Measurements from ENCODE around the gene MB.

MB gene

GRCh38 chr22:35591714-35592417 is 25.3 kb downstream of the MB start:
- no peak overlapping the region for H3K4me3 ChIP-seq (replicated peaks; ENCODE audit: insufficient read depth, low read length)
- TF ChIP-seq SPI1 (IDR thresholded peaks at IDR 0.05; ENCODE audit: borderline replicate concordance, low read depth) (no peak), GABPA (IDR thresholded peaks at IDR 0.05; ENCODE audit: low read depth) (no peak), REST (IDR thresholded peaks at IDR 0.05; ENCODE audit: insufficient replicate concordance, low read depth) (no peak), POLR2AphosphoS5 (IDR thresholded peaks at IDR 0.05; ENCODE audit: low read depth) (no peak)
- TF ChIP-seq, protein P1, sequence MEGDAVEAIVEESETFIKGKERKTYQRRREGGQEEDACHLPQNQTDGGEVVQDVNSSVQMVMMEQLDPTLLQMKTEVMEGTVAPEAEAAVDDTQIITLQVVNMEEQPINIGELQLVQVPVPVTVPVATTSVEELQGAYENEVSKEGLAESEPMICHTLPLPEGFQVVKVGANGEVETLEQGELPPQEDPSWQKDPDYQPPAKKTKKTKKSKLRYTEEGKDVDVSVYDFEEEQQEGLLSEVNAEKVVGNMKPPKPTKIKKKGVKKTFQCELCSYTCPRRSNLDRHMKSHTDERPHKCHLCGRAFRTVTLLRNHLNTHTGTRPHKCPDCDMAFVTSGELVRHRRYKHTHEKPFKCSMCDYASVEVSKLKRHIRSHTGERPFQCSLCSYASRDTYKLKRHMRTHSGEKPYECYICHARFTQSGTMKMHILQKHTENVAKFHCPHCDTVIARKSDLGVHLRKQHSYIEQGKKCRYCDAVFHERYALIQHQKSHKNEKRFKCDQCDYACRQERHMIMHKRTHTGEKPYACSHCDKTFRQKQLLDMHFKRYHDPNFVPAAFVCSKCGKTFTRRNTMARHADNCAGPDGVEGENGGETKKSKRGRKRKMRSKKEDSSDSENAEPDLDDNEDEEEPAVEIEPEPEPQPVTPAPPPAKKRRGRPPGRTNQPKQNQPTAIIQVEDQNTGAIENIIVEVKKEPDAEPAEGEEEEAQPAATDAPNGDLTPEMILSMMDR (IDR thresholded peaks at IDR 0.05; ENCODE audit: insufficient read depth, low read length), result no peak
- no peak overlapping the region for H3K27ac ChIP-seq (replicated peaks)
- no peak for DNase-seq (ENCODE audit: low read depth in 1 of 2, low spot score in 1 of 2)
- H3K27me3 ChIP-seq (ENCODE audit: insufficient read depth, poor library complexity, severe bottlenecking), result no peaks in the 10 kb centered on the region

GRCh38 chr22:35590634-35591295 is 26.4 kb downstream of the MB start:
- Histone ChIP-seq H3K27me3 (ENCODE audit: insufficient read depth, poor library complexity, severe bottlenecking) (no peaks in the 10 kb centered on the region), H3K4me3 (replicated peaks; ENCODE audit: insufficient read depth, low read length) (no peak overlapping the region), H3K27ac (replicated peaks) (no peak overlapping the region)
- DNase-seq (ENCODE audit: low read depth in 1 of 2, low spot score in 1 of 2), result no peak
- TF ChIP-seq GABPA (IDR thresholded peaks at IDR 0.05; ENCODE audit: low read depth) (no peak), SPI1 (IDR thresholded peaks at IDR 0.05; ENCODE audit: borderline replicate concordance, low read depth) (no peak), REST (IDR thresholded peaks at IDR 0.05; ENCODE audit: insufficient replicate concordance, low read depth) (no peak), POLR2AphosphoS5 (IDR thresholded peaks at IDR 0.05; ENCODE audit: low read depth) (no peak)
- TF ChIP-seq, protein P1 (IDR thresholded peaks at IDR 0.05; ENCODE audit: insufficient read depth, low read length), result no peak

DNA sequence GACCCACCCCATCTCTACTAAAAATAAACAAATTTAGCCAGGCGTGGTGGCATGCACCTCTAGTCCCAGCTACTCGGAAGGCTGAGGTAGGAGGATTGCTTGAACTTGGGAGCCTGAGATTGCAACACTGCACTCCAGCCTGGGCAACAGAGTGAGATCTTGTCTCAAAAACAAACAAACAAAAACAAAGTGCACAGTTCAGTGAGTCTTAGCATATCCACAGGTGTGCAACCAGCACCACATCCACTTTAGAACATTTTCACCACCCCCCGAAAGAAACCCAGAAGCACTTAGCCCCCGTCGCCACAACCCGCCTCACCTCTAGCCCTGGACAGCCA is 27.4 kb downstream of the MB start:
- TF ChIP-seq SPI1 (IDR thresholded peaks at IDR 0.05; ENCODE audit: borderline replicate concordance, low read depth) (no peak), POLR2AphosphoS5 (IDR thresholded peaks at IDR 0.05; ENCODE audit: low read depth) (no peak), REST (IDR thresholded peaks at IDR 0.05; ENCODE audit: insufficient replicate concordance, low read depth) (no peak), GABPA (IDR thresholded peaks at IDR 0.05; ENCODE audit: low read depth) (no peak)
- TF ChIP-seq, protein P1 (IDR thresholded peaks at IDR 0.05; ENCODE audit: insufficient read depth, low read length), result no peak
- Histone ChIP-seq H3K27me3 (ENCODE audit: insufficient read depth, poor library complexity, severe bottlenecking) (no peaks in the 10 kb centered on the region), H3K27ac (replicated peaks) (no peak overlapping the region), H3K4me3 (replicated peaks; ENCODE audit: insufficient read depth, low read length) (no peak overlapping the region)
- no peak for DNase-seq (ENCODE audit: low read depth in 1 of 2, low spot score in 1 of 2)
